Karpas-422 (cell line): Measurements from ENCODE around the gene KAZALD1. TPM values are rescaled to one million over a fixed set of nuclear protein-coding genes. Genes with fewer than 3 reads are reported as not detected.
A peak's percentile ranks its signal among the peaks of the same experiment; 100 is the strongest.

ENCODE experiments used
- DNase-seq: peaks from one replicate; pipeline ENCODE4 v3.0.0-alpha.2; 2015
- H2AFZ ChIP-seq: fragments of 200-600 bp; sonication (generic); 2 replicates; pipeline ENCODE4 v1.6.1; 2014; ENCODE audit warnings: antibody characterized with exemption, low read length, mixed read lengths
- H3K27ac ChIP-seq: fragments of 200-600 bp; sonication (generic); 2 replicates; pipeline ENCODE4 v1.5.1; 2014; ENCODE audit warnings: mild to moderate bottlenecking, low read length, moderate library complexity
- H3K27me3 ChIP-seq: fragments of 200-600 bp; sonication (generic); 2 replicates; pipeline ENCODE4 v1.6.1; 2014; ENCODE audit warnings: low read length, mixed read lengths
- H3K36me3 ChIP-seq: fragments of 200-600 bp; sonication (generic); 2 replicates; pipeline ENCODE4 v1.6.1; 2014; ENCODE audit warnings: low read length, mixed read lengths; ENCODE audit not compliant: insufficient read depth
- H3K4me1 ChIP-seq: fragments of 200-600 bp; sonication (generic); 2 replicates; pipeline ENCODE4 v1.6.1; 2014; ENCODE audit warnings: mild to moderate bottlenecking, low read length, mixed read lengths
- H3K4me2 ChIP-seq: fragments of 200-600 bp; sonication (generic); 2 replicates; pipeline ENCODE4 v1.6.1; 2014; ENCODE audit warnings: low read length, low read depth, mild to moderate bottlenecking; ENCODE audit not compliant: poor library complexity, severe bottlenecking
- H3K4me3 ChIP-seq: fragments of 200-600 bp; sonication (generic); 2 replicates; pipeline ENCODE4 v1.5.1; 2014; ENCODE audit warnings: mild to moderate bottlenecking, antibody characterized with exemption, low read length, mixed read lengths
- H3K79me2 ChIP-seq: fragments of 200-600 bp; sonication (generic); 2 replicates; pipeline ENCODE4 v1.6.1; 2014; ENCODE audit warnings: mild to moderate bottlenecking, low read length, mixed read lengths
- H3K9ac ChIP-seq: fragments of 200-600 bp; sonication (generic); 2 replicates; pipeline ENCODE4 v1.6.0; 2014; ENCODE audit warnings: low read length
- H3K9me2 ChIP-seq: fragments of 200-600 bp; sonication (generic), shearing (Covaris generic); replicated peaks from 2 replicates; pipeline ENCODE4 v1.6.0; 2014; ENCODE audit warnings: mild to moderate bottlenecking, low read length, moderate library complexity; ENCODE audit not compliant: insufficient read depth
- H3K9me3 ChIP-seq: fragments of 300-700, 200-600 bp; sonication (generic); 2 replicates; pipeline ENCODE4 v1.6.1; 2014; ENCODE audit warnings: low read length, mixed read lengths
- H4K20me1 ChIP-seq: fragments of 200-600 bp; sonication (generic); 2 replicates; pipeline ENCODE4 v1.6.1; 2014; ENCODE audit warnings: mild to moderate bottlenecking, antibody characterized with exemption, low read length, low read depth; ENCODE audit not compliant: insufficient read depth
- total RNA-seq: library from RNA; depleted of rRNA; stranded (reverse); fragments of >200 nt; shearing (Covaris generic); gene quantifications from 2 replicates; pipeline ENCODE4 v1.2.3, GENCODE V29; 2014; ENCODE audit warnings: low replicate concordance

Gene KAZALD1
- total RNA-seq, 1 experiment from 2014 or later, result 21.5 TPM

DNA sequence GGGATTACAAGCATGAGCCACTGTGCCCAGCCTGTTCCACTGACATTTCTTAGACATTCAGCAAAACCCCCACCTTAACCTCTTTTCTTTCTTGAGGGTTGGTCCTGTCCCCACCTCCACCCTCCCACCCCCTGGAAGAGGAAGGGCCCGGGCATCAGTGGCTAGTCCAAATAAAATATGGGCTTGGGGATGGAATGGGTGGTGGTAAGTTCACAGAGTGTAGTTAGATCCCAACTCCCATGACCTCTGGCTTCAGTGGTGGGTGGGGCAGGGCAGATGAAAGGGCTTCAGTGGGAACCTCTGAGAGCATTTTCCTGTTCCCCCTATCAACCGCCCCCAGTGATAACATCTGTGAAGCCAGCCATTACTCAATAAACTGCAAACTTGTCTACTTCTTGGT lies 20.9 kb upstream of the KAZALD1 start:
- Histone ChIP-seq H3K9me3 (no peaks in the 10 kb centered on the region), H3K36me3 (no peaks in the 10 kb centered on the region), H4K20me1 (no peaks in the 10 kb centered on the region), H3K4me3 (no peak overlapping the region), H3K4me1 (peaks cover 22% of the 10 kb centered on the region), H3K27ac (no peak overlapping the region), H3K9me2 (no peaks in the 10 kb centered on the region), H3K4me2 (no peak overlapping the region), H3K27me3 (no peaks in the 10 kb centered on the region), H3K9ac (no peak overlapping the region), H3K79me2 (no peaks in the 10 kb centered on the region), H2AFZ (no peak overlapping the region)
- no peak for DNase-seq

DNA sequence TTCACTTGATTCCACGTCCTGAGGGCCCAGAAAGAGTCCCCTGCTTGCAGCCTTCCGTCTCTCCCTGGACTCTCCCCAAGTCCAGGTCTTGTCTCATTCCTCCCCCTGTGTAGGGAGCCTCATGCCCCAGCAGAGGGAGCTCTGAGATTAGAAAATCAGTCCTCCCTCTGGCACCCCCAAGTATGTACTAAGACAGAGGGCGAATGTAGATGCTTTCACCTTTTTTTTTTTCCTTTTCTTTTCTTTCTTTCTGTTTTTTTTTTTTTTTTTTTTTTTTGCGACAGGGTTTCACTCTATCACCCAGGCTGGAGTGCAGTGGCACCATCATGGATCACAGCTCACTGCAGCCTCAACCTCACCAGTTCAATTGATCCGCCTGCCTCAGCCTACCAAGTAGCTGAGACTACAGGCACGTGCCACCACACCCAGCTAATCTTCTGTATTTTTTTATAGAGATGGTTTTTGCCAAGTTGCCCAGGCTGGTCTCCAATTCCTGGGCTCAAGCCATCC lies 20.5 kb upstream of the KAZALD1 start:
- Histone ChIP-seq H3K9me2 (no peaks in the 10 kb centered on the region), H3K4me1 (peaks cover 22% of the 10 kb centered on the region), H3K27me3 (no peaks in the 10 kb centered on the region), H3K4me3 (no peak overlapping the region), H3K36me3 (no peaks in the 10 kb centered on the region), H3K4me2 (no peak overlapping the region), H3K9ac (no peak overlapping the region), H2AFZ (no peak overlapping the region), H3K27ac (no peak overlapping the region), H3K9me3 (no peaks in the 10 kb centered on the region), H3K79me2 (no peaks in the 10 kb centered on the region), H4K20me1 (no peaks in the 10 kb centered on the region)
- DNase-seq, result peak; percentile 93

DNA sequence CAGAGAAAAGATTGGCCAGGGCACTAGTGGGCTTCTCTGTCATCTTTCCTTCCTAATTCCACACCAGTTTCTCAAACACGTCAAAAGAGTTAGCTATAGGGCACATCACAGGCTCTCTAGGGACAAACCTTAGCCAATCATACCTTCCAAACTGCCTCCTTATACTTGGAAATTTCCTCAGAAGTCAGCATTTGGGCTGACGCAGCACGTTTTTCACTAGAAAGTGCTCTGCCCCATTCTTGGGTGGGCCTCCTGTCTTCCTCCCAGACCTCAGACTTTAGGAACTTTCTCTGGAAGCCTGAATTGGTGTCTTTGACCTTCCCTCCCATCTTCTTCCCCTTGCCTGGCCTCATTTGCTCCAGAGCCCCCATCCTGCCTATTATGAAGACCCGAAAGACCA lies 19.7 kb upstream of the KAZALD1 start:
- no peak for DNase-seq
- peak overlapping the region; percentile 85 for H3K4me2 ChIP-seq
- peaks cover 22% of the 10 kb centered on the region for H3K4me1 ChIP-seq
- H3K9me3 ChIP-seq, result no peaks in the 10 kb centered on the region
- H3K79me2 ChIP-seq, result no peaks in the 10 kb centered on the region
- no peaks in the 10 kb centered on the region for H3K36me3 ChIP-seq
- no peaks in the 10 kb centered on the region for H3K27me3 ChIP-seq
- H3K4me3 ChIP-seq, result peak overlapping the region; percentile 73
- H4K20me1 ChIP-seq, result no peaks in the 10 kb centered on the region
- no peaks in the 10 kb centered on the region for H3K9me2 ChIP-seq
- peak overlapping the region; percentile 74 for H3K9ac ChIP-seq
- 0 out of 2 replicates have a peak overlapping the region, but pooled peaks have one; percentile 39 for H3K27ac ChIP-seq
- peak overlapping the region; percentile 96 for H2AFZ ChIP-seq

DNA sequence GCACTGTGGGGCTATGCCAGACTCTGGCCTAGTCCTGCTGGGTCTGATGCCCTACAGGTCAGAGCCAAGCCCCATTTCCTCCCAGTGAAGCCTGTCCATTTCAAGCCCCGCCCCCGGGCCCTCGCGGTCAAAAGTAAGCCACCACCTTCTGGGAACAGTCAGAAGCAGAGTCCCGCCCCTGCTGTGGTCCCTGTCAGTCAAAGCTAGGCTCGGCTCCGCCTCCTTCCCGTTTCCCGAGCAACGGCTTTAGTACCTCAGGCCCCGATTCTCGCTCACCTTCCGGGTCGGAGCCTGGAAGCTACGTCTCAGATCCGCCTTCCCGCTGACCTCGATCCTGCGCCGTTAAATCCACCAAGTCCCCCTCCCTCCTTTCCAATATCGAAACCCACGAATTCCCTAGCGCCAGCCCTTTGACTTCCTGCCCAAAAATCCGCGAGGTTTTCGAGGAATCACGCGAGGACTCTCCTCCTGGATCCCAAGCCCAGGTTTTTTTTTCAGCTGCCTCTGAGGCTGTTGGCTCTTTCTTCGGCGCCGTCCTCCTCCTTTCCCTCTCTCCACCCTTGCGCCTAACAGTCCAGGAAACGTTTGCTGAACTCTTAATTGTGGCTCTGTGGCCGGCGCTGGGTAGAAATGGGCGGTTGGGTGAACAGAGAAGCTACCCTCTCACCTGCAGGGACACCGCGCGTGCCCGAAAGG lies 19.0 kb upstream of the KAZALD1 start:
- Histone ChIP-seq H3K27ac (no peak overlapping the region), H3K9ac (peak overlapping the region; percentile 74), H3K36me3 (no peaks in the 10 kb centered on the region), H3K9me2 (no peaks in the 10 kb centered on the region), H3K4me3 (peak overlapping the region; percentile 73), H3K9me3 (no peaks in the 10 kb centered on the region), H3K27me3 (no peaks in the 10 kb centered on the region), H2AFZ (peak overlapping the region; percentile 96), H3K4me1 (peaks cover 22% of the 10 kb centered on the region), H4K20me1 (no peaks in the 10 kb centered on the region), H3K4me2 (peak overlapping the region; percentile 85), H3K79me2 (no peaks in the 10 kb centered on the region)
- DNase-seq, result peak; percentile 98

DNA sequence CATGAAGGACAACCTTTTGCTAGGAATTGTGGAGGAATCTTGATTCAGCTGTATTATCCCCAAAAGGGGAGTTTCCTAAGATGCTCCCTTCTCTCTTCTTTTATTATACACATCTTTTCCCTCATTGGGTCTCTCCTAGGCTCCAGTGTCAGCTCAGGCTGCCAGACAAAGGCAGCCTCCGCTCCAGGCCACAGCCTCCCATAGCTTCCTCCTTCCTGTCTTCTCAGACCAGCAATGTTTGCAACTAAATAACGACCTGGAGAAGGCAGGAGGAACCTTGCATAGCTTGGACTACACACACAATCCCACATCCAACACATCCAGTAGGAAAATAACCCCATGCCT lies 18.5 kb upstream of the KAZALD1 start:
- peak overlapping the region; percentile 73 for H3K4me3 ChIP-seq
- H4K20me1 ChIP-seq, result no peaks in the 10 kb centered on the region
- H2AFZ ChIP-seq, result peak overlapping the region; percentile 96; the same call in 1 of the 2 replicates
- H3K9me2 ChIP-seq, result no peaks in the 10 kb centered on the region
- peaks cover 22% of the 10 kb centered on the region for H3K4me1 ChIP-seq
- no peaks in the 10 kb centered on the region for H3K27me3 ChIP-seq
- no peaks in the 10 kb centered on the region for H3K36me3 ChIP-seq
- DNase-seq, result no peak
- no peaks in the 10 kb centered on the region for H3K9me3 ChIP-seq
- no peaks in the 10 kb centered on the region for H3K79me2 ChIP-seq
- no peak overlapping the region for H3K27ac ChIP-seq
- peak overlapping the region; percentile 74 for H3K9ac ChIP-seq
- H3K4me2 ChIP-seq, result peak overlapping the region; percentile 85

DNA sequence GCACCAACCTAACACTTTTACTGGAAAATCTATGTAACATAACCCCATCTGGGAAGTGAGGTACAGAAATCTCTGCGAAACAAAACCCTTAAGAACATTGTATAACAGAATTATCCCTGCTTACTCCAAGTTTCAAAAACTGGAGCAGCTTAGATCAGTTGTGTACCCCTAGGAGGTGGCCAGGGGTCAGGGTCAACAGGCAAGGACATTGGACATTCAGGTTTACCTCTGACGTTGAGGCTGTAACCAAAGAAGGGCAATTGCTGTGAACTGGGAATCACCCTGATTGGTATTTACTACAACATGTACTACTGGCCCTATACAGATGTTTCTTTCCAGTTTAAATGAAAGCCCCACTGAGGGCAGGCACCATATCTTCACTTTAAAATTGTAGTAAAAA lies 17.7 kb upstream of the KAZALD1 start:
- no peak for DNase-seq
- H3K27me3 ChIP-seq, result no peaks in the 10 kb centered on the region
- H4K20me1 ChIP-seq, result no peaks in the 10 kb centered on the region
- no peaks in the 10 kb centered on the region for H3K36me3 ChIP-seq
- H3K27ac ChIP-seq, result no peak overlapping the region
- H3K4me3 ChIP-seq, result no peak overlapping the region
- no peaks in the 10 kb centered on the region for H3K9me2 ChIP-seq
- peaks cover 22% of the 10 kb centered on the region for H3K4me1 ChIP-seq
- H3K9me3 ChIP-seq, result no peaks in the 10 kb centered on the region
- H2AFZ ChIP-seq, result no peak overlapping the region
- H3K4me2 ChIP-seq, result no peak overlapping the region
- no peaks in the 10 kb centered on the region for H3K79me2 ChIP-seq
- H3K9ac ChIP-seq, result no peak overlapping the region

DNA sequence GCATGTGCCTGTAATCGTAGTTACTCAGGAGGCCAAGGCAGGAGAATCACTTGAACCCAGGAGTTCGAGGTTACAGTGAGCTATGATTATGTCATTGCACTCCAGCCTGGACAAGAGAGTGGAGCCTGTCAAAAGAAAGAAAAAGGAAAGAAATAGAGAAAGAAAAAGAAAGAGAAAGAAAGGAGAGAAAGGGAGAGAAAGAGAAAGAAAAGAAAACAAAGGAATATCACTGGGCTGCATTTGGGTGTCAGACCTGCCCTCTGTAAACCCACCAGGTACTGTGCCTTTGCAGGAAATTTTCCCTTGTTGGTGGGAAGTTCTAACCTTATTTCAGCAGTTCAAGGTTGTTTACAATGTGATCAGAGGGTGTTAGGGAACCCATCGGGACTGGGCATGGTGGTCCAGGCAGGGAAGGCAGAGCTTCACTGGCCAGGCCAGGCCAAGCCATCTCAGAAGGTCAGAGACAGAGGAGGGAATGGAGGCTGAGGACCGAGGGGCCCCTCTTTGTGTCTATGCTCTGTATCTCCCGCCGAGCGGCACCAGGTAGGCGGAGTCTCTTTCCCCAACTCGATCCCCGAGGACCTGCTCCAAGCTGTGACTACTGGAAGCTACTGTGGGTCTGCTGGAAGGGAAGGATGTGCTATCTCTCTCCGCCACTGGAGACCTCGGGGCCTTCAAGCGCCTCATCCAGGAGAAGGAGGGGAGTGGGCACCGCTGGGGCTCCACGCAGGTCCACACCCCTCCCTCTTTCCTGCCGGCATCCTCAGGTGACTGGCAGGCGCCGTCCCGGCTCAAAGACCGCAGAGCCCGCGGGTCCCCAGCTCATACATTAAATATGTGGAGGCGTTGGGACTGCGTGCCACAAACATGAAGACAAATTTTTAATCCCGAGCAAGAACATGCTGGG lies 15.2 kb upstream of the KAZALD1 start:
- Histone ChIP-seq H3K9me2 (no peaks in the 10 kb centered on the region), H3K79me2 (no peaks in the 10 kb centered on the region), H3K27ac (no peak overlapping the region), H3K9ac (no peak overlapping the region), H3K4me3 (no peak overlapping the region), H3K36me3 (no peaks in the 10 kb centered on the region), H3K4me2 (no peak overlapping the region), H3K4me1 (peaks cover 35% of the 10 kb centered on the region), H3K9me3 (no peaks in the 10 kb centered on the region), H3K27me3 (no peaks in the 10 kb centered on the region), H2AFZ (no peak overlapping the region), H4K20me1 (no peaks in the 10 kb centered on the region)
- DNase-seq, result no peak

DNA sequence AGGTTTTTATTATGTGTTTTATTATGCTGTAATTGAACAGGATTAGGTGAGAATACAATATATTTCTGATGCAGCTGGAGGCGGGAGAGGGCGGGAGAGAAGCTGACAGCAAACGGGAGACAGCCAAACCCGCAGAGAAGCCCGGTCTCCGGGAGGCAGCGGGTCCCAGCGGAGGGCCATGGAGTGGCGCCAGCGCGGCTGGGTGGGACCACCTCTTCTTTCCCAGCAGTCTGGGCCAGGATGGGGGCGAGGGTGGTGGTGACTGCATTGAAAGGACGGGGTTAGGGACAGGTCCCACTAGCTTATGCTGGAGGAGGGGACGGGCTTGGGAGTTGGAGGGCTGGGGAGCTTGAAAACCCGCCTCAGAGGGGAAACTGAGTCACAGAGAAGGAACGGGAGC lies 14.5 kb upstream of the KAZALD1 start:
- H3K79me2 ChIP-seq, result no peaks in the 10 kb centered on the region
- no peaks in the 10 kb centered on the region for H4K20me1 ChIP-seq
- no peak overlapping the region for H3K9ac ChIP-seq
- H3K4me3 ChIP-seq, result no peak overlapping the region
- no peaks in the 10 kb centered on the region for H3K27me3 ChIP-seq
- no peak overlapping the region for H3K4me2 ChIP-seq
- no peaks in the 10 kb centered on the region for H3K9me3 ChIP-seq
- no peaks in the 10 kb centered on the region for H3K36me3 ChIP-seq
- H3K27ac ChIP-seq, result no peak overlapping the region
- peaks cover 28% of the 10 kb centered on the region for H3K4me1 ChIP-seq
- DNase-seq, result no peak
- no peaks in the 10 kb centered on the region for H3K9me2 ChIP-seq
- H2AFZ ChIP-seq, result no peak overlapping the region
